GM04504 (cell line): ENCODE results near the gene CCR9.

Experiments used
- DNase-seq: peaks from one replicate; pipeline ENCODE4 v3.0.0-alpha.2; 2012; ENCODE audit warnings: low read depth

Gene CCR9

GRCh38 chr3:45908761-45909160, 22.4 kb downstream of the CCR9 start:
- DNase-seq = no peak

GRCh38 chr3:45909542-45909941, 23.2 kb downstream of the CCR9 start:
- no peak for DNase-seq

DNA sequence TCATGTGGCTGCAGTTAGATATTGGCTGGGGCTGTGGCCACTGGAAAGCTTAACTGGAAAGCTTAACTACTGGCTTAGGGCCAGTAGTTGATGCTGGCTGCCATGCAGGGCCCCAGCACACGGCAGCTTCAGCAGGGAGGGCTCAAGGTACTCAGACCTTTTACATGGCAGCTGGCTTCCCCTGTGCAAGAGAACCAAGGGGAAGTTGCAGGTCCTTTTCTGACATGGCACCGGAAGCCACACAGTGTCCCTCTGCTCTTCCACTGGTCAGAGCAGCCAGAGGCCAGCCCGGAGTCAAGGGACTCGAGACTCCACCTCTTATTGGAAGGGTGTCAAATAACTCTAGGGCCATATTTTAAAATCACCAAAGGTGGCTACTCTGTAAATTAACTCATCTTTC, 24.5 kb downstream of the CCR9 start:
- DNase-seq = no peak

DNA sequence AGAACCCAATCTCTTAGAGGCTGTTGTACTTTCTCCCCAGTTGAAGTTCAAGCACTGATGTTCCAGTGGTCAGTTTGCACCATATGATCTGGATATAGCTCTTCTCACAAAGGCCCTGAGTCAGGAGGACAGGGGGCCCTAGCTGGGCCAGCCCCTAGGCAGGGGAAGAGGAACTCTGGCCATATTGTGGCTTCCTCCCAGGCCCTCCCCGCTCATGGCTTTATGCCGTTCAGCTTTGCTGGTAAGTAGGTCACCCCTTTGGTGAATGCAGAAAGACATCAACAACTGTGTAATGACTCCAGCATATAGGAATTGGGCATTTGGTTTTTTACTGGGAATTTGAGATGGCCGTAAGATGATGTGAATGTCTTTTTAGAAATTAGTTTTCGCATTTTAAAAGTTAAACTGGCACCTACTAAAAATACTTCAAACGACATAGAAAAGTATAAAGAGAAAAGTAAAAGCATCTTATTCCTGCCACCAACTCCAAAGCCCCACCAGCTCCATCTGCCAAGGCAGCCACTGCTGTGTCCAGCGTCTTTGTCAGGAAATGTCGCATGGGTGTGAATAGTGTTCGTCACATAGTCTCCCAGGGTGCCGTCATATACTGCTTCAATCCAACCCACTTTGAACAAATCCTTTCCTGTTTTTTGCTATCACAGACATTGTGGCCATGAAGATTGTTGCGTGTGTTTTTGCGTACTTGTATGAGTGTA, 25.3 kb downstream of the CCR9 start:
- no peak for DNase-seq

DNA sequence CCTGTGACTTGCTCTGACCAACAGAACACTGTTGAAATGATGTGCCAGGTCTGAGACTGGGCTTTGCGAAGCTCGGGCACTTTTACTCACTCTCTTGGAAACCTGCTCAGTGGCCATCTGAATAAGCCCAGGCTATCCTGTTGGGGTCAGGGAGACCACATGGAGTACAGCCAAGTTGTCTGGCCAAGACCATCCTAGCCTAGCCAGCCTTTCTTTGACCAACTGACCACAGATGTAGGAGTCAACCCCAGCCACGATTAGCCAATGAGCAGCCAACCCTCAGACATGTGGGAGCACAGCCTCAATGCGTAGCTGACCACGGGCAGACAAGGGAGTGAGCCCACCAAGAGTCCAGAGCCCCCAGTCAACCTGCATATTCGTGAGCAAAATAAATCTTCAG, 26.1 kb downstream of the CCR9 start:
- DNase-seq = no peak

DNA sequence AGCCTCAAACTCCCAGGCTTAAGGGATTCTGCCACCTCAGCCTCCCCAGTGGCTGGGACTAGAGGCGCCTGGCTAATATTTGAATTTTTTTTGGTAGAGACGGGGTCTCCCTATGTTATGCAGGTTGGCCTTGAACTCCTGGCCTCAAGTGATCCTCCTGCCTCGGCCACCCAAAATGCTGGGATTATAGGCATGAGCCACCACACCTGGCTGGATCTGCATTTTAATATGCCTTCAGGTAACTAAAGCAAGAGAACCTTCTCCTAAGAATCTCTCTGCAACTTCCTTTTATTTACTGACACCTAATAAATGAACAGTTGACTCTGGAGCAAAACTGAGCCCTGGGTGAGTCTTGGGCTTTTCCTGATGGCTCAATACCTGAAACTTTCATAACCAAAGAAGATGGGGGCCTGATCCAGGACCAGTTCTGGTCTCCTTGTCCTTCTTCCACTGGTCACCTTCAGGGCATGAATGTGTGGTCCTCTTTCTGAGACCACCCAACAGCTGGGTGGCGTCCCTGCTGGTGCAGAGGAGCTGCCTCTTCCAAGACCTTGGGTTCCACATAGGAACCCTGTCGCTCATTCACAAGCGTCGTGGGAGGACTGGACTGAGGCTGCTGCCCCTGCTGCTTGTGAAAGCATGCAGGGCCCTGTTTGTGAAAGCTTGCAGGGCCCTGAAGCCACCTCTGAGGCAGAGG, 28.2 kb downstream of the CCR9 start:
- DNase-seq = no peak

- no peak for DNase-seq
These were observed 28.7 kb downstream of the CCR9 start for GRCh38 chr3:45915059-45915439.

- peak; percentile 84 for DNase-seq
These were observed 29.3 kb downstream of the CCR9 start for GRCh38 chr3:45915518-45916231.

DNA sequence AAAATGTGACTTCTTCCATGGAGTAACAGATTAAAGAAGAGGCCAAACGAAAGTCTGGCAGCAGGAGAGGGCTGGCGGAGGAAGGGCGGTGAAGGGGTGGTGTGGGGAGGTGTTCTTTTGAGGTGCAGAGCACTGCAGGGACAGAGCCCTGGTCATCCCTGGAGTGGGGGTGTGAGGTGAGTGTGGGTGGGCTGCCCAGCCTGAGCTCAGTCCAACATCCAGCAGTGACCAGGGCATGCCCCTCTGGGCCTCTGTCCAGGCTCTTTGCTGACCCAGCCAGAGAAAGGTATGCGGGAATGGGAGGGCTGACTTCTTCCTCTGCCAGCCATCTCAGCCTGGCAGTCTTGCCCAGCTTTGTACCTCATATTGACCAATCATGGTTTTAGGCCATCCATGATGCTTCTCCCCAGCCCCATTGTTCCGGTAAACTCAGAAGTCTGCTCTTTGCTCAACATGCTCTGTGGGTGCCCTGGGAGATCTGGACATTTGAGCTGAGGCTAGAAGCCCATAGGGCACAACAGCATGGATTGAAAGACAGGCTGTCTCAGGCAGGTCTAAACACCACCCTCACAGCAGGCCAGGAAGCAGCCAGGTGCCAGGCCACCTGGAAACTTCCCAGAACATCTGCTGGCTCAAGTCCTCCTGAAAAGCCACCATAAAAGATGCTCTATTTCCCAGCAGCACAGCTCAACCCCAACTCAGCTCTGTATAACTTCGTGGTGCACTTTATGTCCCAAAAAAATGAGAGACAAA, 31.0 kb downstream of the CCR9 start:
- no peak for DNase-seq

- no peak for DNase-seq
These were observed 35.1 kb downstream of the CCR9 start for GRCh38 chr3:45921158-45922038.

DNA sequence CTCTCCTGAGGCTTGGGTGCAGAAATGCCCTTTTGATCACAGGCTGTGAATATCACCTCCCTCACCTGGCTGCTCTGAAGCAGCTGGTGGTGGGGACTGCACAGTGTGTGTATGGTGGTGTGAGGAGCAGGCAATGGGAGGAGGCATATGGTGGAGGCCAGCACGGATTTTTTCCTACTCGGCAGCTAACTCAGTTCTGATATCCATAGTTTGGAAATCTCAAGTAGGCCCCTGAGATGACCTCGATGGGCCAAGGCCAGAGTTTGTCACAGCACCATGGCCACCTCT, 35.6 kb downstream of the CCR9 start:
- DNase-seq = no peak

- DNase-seq = no peak
These were observed 36.7 kb downstream of the CCR9 start for GRCh38 chr3:45922950-45923590.

DNA sequence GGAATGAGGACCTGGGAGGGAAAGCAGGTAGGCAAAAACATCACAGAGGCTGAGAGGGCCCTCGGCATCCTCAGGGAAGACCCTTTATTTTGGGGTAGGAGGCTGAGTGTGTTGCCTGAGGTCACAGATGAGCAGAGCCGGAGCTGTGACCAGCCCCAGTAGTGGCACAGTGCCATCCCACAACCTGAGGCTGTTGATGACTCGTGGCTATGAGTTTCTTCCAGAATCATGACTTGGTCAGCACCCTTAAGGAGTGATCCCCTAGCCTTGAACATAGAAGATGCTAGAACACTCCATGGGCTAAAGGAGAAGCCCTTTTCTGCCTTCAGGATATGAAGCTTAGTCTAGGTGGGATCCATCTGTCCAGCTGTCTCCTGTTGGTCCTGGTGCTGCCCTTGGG, 37.4 kb downstream of the CCR9 start:
- no peak for DNase-seq

- DNase-seq = no peak
These were observed 41.5 kb downstream of the CCR9 start for GRCh38 chr3:45927881-45928280.

GRCh38 chr3:45929042-45929679, 42.8 kb downstream of the CCR9 start:
- DNase-seq = no peak

GRCh38 chr3:45931496-45931895, 45.2 kb downstream of the CCR9 start:
- no peak for DNase-seq

DNA sequence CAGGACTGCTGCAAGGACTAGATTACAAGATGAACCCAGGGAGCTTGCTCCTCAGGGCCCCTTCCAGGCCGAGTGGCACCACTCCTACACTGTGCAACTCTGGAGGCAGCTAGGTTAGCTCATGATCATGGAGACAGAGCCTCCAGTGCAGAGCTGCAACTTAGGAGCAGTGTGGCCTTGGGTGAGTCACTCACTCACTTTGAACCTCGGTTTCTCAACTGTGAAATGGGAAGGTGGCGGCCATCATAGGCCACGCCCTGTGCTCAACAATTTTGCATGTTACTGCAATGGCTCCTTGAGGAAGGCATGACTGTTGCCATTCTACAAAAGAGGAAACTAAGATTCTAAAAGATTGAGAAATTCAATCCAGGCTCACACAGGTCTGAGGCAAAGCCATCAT, 45.8 kb downstream of the CCR9 start:
- DNase-seq = no peak

GRCh38 chr3:45933591-45933990, 47.2 kb downstream of the CCR9 start:
- DNase-seq = no peak

DNA sequence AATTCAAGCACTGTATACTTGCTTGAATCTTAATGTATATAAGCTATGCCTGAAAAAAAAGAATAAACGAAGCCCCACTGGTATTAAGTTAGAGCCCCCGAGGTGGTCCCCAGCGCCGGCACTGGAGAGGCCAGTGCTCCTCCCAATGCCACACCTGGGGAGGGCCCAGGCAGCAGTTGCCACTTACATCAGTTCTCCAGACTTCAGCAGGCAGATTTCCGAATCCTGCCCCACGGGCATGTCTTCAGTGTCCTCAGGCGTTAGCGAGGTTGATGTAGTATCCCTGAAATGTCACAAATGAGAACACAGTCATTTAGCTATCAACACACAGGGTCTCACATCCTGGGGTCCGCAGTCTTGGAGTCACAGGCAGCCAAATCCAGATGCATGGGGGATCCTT, 49.9 kb downstream of the CCR9 start:
- DNase-seq = no peak

DNA sequence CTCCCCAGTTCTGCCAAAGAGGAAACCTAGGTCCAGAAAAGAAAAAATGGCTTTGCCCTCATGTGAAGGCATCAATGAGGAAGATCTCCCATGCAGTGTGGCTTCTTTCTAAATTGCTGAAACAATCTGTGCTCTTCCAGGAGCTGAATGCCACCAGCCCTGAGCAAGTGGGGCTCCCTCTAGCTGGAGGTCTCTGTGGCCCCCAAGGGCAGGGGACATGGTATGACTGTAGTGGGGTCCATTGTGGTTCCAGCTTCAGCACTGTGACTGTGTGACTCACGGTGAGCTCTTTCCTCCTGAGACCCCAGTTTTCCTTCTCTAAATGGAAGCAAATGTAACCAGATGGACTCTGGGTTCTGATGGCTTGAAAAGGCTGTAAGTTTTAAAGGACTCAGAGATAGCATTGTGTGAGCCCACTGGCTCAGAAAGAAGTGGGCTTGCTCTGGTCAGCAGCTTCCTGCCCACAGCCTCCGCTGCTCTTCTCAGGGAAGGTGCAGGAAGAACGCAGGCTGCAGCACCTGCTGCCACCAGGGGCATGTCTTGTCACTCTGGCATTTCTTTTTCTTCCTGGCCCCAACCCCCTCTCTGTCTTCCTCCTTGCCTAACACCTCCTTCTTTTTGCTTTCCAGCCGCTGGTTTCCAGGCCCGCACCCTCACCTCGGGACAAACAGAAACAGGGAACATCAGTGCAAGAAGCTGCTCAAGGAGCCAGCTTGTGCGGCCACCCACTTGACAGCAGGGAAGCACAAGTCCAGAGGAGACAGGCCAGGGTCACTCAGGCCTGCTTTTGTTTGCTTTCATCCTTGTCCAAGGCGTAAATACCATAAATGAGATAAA, 51.1 kb downstream of the CCR9 start:
- no peak for DNase-seq
